ENCODE data around the gene GID8. TPM values are rescaled to one million over a fixed set of nuclear protein-coding genes. Genes with fewer than 3 reads are reported as not detected.

Gene GID8
- total and polyA plus RNA-seq, 5 donors = 8.9 to 22.1 (median 19.7) TPM

GRCh38 chr20:62975812-62976508, 38.0 kb downstream of the GID8 start:
- WGBS = 54% methylated on average over 9 of the region's 9 CpGs

GRCh38 chr20:62976886-62977285, 38.9 kb downstream of the GID8 start:
- H3K9me3 ChIP-seq (ENCODE audit: control insufficient read depth, low read length) = no peaks in the 10 kb centered on the region
- no peaks in the 10 kb centered on the region for H3K27me3 ChIP-seq (ENCODE audit: control insufficient read depth, insufficient read depth)
- no peak overlapping the region for H3K4me3 ChIP-seq (ENCODE audit: low read length)
- H3K27ac ChIP-seq (ENCODE audit: low read length) = no peak overlapping the region
- intact Hi-C loops (cut with DNase I) = no loop called here
- WGBS = 76% methylated on average over 16 of the region's 16 CpGs
- ATAC-seq (no peak), DNase-seq (no peak)
- no peaks in the 10 kb centered on the region for H3K4me1 ChIP-seq (ENCODE audit: control insufficient read depth, insufficient read depth, low read length)

More at GRCh38 chr20:62975812-62976508, 38.0 kb downstream of the GID8 start:
- H3K9me3 ChIP-seq (ENCODE audit: control insufficient read depth, low read length) = no peaks in the 10 kb centered on the region
- no peak overlapping the region for H3K4me3 ChIP-seq (ENCODE audit: low read length)
- no peaks in the 10 kb centered on the region for H3K4me1 ChIP-seq (ENCODE audit: control insufficient read depth, insufficient read depth, low read length)
- DNase-seq (no peak), ATAC-seq (no peak)
- H3K27me3 ChIP-seq (ENCODE audit: control insufficient read depth, insufficient read depth) = no peaks in the 10 kb centered on the region
- intact Hi-C loops (cut with DNase I) = no loop called here
- no peak overlapping the region for H3K27ac ChIP-seq (ENCODE audit: low read length)

- WGBS = 67% methylated on average over 38 of the region's 38 CpGs
- no peak for ATAC-seq
- Histone ChIP-seq H3K27me3 (ENCODE audit: control insufficient read depth, insufficient read depth) (no peaks in the 10 kb centered on the region), H3K9me3 (ENCODE audit: control insufficient read depth, low read length) (no peaks in the 10 kb centered on the region), H3K4me1 (ENCODE audit: control insufficient read depth, insufficient read depth, low read length) (no peaks in the 10 kb centered on the region), H3K4me3 (ENCODE audit: low read length) (no peak overlapping the region), H3K27ac (ENCODE audit: low read length) (no peak overlapping the region)
- intact Hi-C loops (cut with DNase I) = no loop called here
- no peak for DNase-seq
These were observed 39.9 kb downstream of the GID8 start for GRCh38 chr20:62977613-62978560.

GRCh38 chr20:62978561-62978943, 40.6 kb downstream of the GID8 start:
- intact Hi-C loops (cut with DNase I) = no loop called here
- H3K4me1 ChIP-seq (ENCODE audit: control insufficient read depth, insufficient read depth, low read length) = no peaks in the 10 kb centered on the region
- ATAC-seq = no peak
- no peak for DNase-seq
- H3K9me3 ChIP-seq (ENCODE audit: control insufficient read depth, low read length) = no peaks in the 10 kb centered on the region
- no peaks in the 10 kb centered on the region for H3K27me3 ChIP-seq (ENCODE audit: control insufficient read depth, insufficient read depth)
- H3K4me3 ChIP-seq (ENCODE audit: low read length) = no peak overlapping the region
- WGBS = 53% methylated on average over 13 of the region's 13 CpGs
- H3K27ac ChIP-seq (ENCODE audit: low read length) = no peak overlapping the region

- DNase-seq = no peak
- no peak overlapping the region for H3K27ac ChIP-seq (ENCODE audit: low read length)
- intact Hi-C loops (cut with DNase I) = no loop called here
- 82% methylated on average over 14 of the region's 14 CpGs for WGBS
- H3K4me1 ChIP-seq (ENCODE audit: control insufficient read depth, insufficient read depth, low read length) = no peaks in the 10 kb centered on the region
- no peaks in the 10 kb centered on the region for H3K9me3 ChIP-seq (ENCODE audit: control insufficient read depth, low read length)
- H3K4me3 ChIP-seq (ENCODE audit: low read length) = no peak overlapping the region
- H3K27me3 ChIP-seq (ENCODE audit: control insufficient read depth, insufficient read depth) = no peaks in the 10 kb centered on the region
- ATAC-seq = no peak
These were observed 41.4 kb downstream of the GID8 start for GRCh38 chr20:62979310-62979709.

DNA sequence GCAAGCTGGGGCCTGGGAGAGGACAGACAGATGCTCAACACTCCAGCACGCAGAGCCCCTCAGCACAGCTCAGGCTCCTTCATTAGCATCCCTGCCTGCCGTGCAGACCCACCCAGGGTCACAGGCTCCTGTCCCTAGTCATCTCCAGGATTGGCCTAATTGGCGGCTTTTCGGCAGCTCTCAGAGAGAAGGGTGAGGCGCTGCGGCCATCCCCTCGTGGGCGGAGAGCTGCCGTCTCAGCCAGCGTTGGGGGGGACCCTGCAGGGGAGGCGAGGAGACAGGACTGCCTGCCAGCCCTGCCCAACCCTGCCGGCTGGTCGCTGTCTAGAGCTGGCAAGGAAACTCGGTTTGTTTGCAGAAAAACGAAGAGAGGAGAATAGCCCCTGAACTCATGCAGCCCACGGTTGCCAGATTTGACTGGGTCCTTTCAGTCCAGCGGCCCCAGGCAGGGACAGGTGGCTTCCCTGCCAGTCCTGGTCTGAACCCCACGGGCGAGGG, 42.0 kb downstream of the GID8 start:
- no peak overlapping the region for H3K4me3 ChIP-seq (ENCODE audit: low read length)
- WGBS = 25% methylated on average over 19 of the region's 19 CpGs
- intact Hi-C loops (cut with DNase I) = no loop called here
- ATAC-seq (no peak), DNase-seq (no peak)
- H3K27me3 ChIP-seq (ENCODE audit: control insufficient read depth, insufficient read depth) = no peaks in the 10 kb centered on the region
- no peaks in the 10 kb centered on the region for H3K4me1 ChIP-seq (ENCODE audit: control insufficient read depth, insufficient read depth, low read length)
- H3K9me3 ChIP-seq (ENCODE audit: control insufficient read depth, low read length) = no peaks in the 10 kb centered on the region
- H3K27ac ChIP-seq (ENCODE audit: low read length) = no peak overlapping the region

DNA sequence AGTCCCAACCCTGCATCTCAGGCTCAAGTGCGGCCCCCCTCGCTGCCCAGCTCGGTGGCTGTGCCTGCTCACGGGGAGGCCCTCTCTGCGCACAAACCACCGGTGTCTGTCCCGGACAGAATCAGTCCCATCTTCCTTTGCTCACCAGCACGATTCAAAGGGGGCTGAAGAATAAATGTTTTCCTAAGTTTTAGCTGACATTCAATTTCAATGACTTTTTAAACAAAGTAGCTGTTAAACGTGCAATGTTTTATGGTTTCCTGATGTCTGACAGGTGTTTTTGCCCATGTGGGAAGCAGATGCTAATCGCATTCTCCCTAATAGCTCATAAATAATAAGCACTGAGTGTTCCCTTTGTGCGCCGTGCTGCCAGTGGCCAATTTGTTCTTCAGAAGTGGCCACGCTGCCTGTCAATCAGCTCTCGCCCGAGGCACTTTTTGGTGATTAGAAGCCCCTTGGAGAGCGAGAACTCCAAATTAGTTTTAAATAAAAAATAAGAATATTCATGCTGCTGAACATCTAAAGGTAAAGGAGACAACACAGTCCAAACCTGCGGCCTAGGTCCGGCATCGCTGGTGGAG, 42.5 kb downstream of the GID8 start:
- H3K4me1 ChIP-seq (ENCODE audit: control insufficient read depth, insufficient read depth, low read length) = no peaks in the 10 kb centered on the region
- WGBS = 63% methylated on average over 19 of the region's 19 CpGs
- DNase-seq = no peak
- H3K4me3 ChIP-seq (ENCODE audit: low read length) = no peak overlapping the region
- H3K27me3 ChIP-seq (ENCODE audit: control insufficient read depth, insufficient read depth) = no peaks in the 10 kb centered on the region
- no peak for ATAC-seq
- H3K9me3 ChIP-seq (ENCODE audit: control insufficient read depth, low read length) = no peaks in the 10 kb centered on the region
- intact Hi-C loops (cut with DNase I) = no loop called here
- H3K27ac ChIP-seq (ENCODE audit: low read length) = no peak overlapping the region

DNA sequence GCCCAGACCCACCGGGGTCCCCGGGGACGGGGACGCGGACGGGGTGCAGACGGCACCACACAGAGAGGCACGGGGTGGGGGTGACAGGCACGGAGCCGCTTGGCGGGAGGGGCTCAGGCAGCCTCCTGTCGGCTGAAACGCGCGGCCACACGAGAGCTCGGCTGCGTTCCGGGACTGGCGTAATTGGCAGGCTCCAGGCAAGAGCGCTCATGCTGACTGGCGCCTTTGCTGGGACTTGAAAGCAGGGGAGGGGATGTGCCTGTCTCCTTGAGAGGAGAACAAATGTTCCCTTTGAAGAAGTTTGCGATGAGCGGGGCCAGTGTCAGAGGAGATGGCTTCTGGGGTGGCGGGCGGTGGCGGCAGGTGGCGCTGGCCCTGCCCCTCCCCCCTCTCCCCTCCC, 43.0 kb downstream of the GID8 start:
- intact Hi-C loops (cut with DNase I) = no loop called here

GRCh38 chr20:62982124-62983075, 44.5 kb downstream of the GID8 start:
- ATAC-seq (no peak), DNase-seq (no peak)
- Histone ChIP-seq H3K4me1 (ENCODE audit: control insufficient read depth, insufficient read depth, low read length) (no peaks in the 10 kb centered on the region), H3K27ac (ENCODE audit: low read length) (no peak overlapping the region), H3K9me3 (ENCODE audit: control insufficient read depth, low read length) (no peaks in the 10 kb centered on the region), H3K4me3 (ENCODE audit: low read length) (no peak overlapping the region), H3K27me3 (ENCODE audit: control insufficient read depth, insufficient read depth) (no peaks in the 10 kb centered on the region)
- intact Hi-C loops (cut with DNase I) = no loop called here
- 62% methylated on average over 21 of the region's 21 CpGs for WGBS

More for the DNA sequence above, 43.0 kb downstream of the GID8 start:
- no peaks in the 10 kb centered on the region for H3K27me3 ChIP-seq (ENCODE audit: control insufficient read depth, insufficient read depth)
- H3K4me3 ChIP-seq (ENCODE audit: low read length) = no peak overlapping the region
- no peaks in the 10 kb centered on the region for H3K4me1 ChIP-seq (ENCODE audit: control insufficient read depth, insufficient read depth, low read length)
- WGBS = 30% methylated on average over 27 of the region's 28 CpGs
- ATAC-seq (no peak), DNase-seq (no peak)
- H3K9me3 ChIP-seq (ENCODE audit: control insufficient read depth, low read length) = no peaks in the 10 kb centered on the region
- no peak overlapping the region for H3K27ac ChIP-seq (ENCODE audit: low read length)

GRCh38 chr20:62983210-62983609, 45.3 kb downstream of the GID8 start:
- no peaks in the 10 kb centered on the region for H3K4me1 ChIP-seq (ENCODE audit: control insufficient read depth, insufficient read depth, low read length)
- H3K4me3 ChIP-seq (ENCODE audit: low read length) = no peak overlapping the region
- 83% methylated on average over 6 of the region's 6 CpGs for WGBS
- no peaks in the 10 kb centered on the region for H3K9me3 ChIP-seq (ENCODE audit: control insufficient read depth, low read length)
- DNase-seq (no peak), ATAC-seq (no peak)
- intact Hi-C loops (cut with DNase I) = no loop called here
- H3K27ac ChIP-seq (ENCODE audit: low read length) = no peak overlapping the region
- H3K27me3 ChIP-seq (ENCODE audit: control insufficient read depth, insufficient read depth) = no peaks in the 10 kb centered on the region
